GM23338 (cell line): ENCODE measurements around the gene TRAF3IP3. TPM values are rescaled to one million over a fixed set of nuclear protein-coding genes. Genes with fewer than 3 reads are reported as not detected.

Experiments
- ATAC-seq: fragments of 200-7000 bp; cut with Tn5 transposase; 3 replicates; pipeline ENCODE4 v1.9.1; 2020
- DNase-seq: peaks from one replicate; pipeline ENCODE4 v3.0.0-alpha.2; 2015; ENCODE audit warnings: low spot score
- H2AFZ ChIP-seq: fragments of 200-600 bp; sonication (generic); 2 replicates; pipeline ENCODE4 v1.8.0; 2016; ENCODE audit warnings: antibody characterized with exemption, mild to moderate bottlenecking, moderate library complexity
- H3F3A ChIP-seq: fragments of 200-600 bp; sonication (generic); replicated peaks from 2 replicates; pipeline ENCODE4 v1.8.0; 2017; ENCODE audit warnings: antibody characterized with exemption, mixed run types, low read depth
- H3K27ac ChIP-seq: fragments of 200-600 bp; sonication (generic); 2 replicates; pipeline ENCODE4 v1.6.1; 2016; ENCODE audit warnings: low read depth
- H3K27me3 ChIP-seq: fragments of 200-600 bp; sonication (generic); 2 replicates; pipeline ENCODE4 v1.8.0; 2016; ENCODE audit warnings: mild to moderate bottlenecking, mixed run types, moderate library complexity; ENCODE audit not compliant: insufficient read depth
- H3K36me3 ChIP-seq: fragments of 200-600 bp; sonication (generic); 2 replicates; pipeline ENCODE4 v1.8.0; 2016; ENCODE audit warnings: mild to moderate bottlenecking; ENCODE audit not compliant: insufficient read depth
- H3K4me1 ChIP-seq: fragments of 200-600 bp; sonication (generic); 2 replicates; pipeline ENCODE4 v1.8.0; 2016; ENCODE audit warnings: mild to moderate bottlenecking, moderate library complexity; ENCODE audit not compliant: insufficient read depth
- H3K4me2 ChIP-seq: fragments of 200-600 bp; sonication (generic); 2 replicates; pipeline ENCODE4 v1.7.1; 2017; ENCODE audit warnings: mixed run types
- H3K4me3 ChIP-seq: fragments of 200-600 bp; sonication (generic); 2 replicates; pipeline ENCODE4 v1.6.1; 2016; ENCODE audit warnings: mixed run types
- H3K79me2 ChIP-seq: fragments of 200-600 bp; sonication (generic); replicated peaks from 2 replicates; pipeline ENCODE4 v1.8.0; 2017; ENCODE audit warnings: mild to moderate bottlenecking; ENCODE audit not compliant: insufficient read depth
- H3K9me2 ChIP-seq: fragments of 200-600 bp; sonication (generic); 2 replicates; pipeline ENCODE4 v1.8.0; 2017; ENCODE audit not compliant: insufficient read depth
- H4K20me1 ChIP-seq: fragments of 200-600 bp; sonication (generic); replicated peaks from 2 replicates; pipeline ENCODE4 v1.8.0; 2017; ENCODE audit warnings: mild to moderate bottlenecking; ENCODE audit not compliant: insufficient read depth
- H3K27ac Mint-ChIP-seq: 2 replicates; pipeline ENCODE4 v1.8.0; 2020; ENCODE audit warnings: inconsistent platforms, mild to moderate bottlenecking, moderate library complexity, mixed read lengths
- H3K27me3 Mint-ChIP-seq: 3 replicates; pipeline ENCODE4 v1.8.0; 2022; ENCODE audit warnings: low read depth, mild to moderate bottlenecking, moderate library complexity, mixed read lengths, inconsistent platforms; ENCODE audit not compliant: insufficient read depth, poor library complexity
- H3K36me3 Mint-ChIP-seq: 3 replicates; pipeline ENCODE4 v1.8.0; 2021; ENCODE audit warnings: low read depth, mild to moderate bottlenecking, inconsistent platforms, moderate library complexity, mixed read lengths
- H3K4me1 Mint-ChIP-seq: 3 replicates; pipeline ENCODE4 v1.8.0; 2020; ENCODE audit warnings: mild to moderate bottlenecking, inconsistent platforms, mixed read lengths
- H3K4me3 Mint-ChIP-seq: 3 replicates; pipeline ENCODE4 v1.8.0; 2021; ENCODE audit warnings: moderate library complexity, mild to moderate bottlenecking, inconsistent platforms, mixed read lengths
- H3K9me3 Mint-ChIP-seq: 3 replicates; pipeline ENCODE4 v1.8.0; 2020; ENCODE audit warnings: moderate library complexity, mild to moderate bottlenecking, inconsistent platforms, mixed read lengths
- CREB1 ChIP-seq: fragments of 250-450 bp; sonication (Bioruptor Pico); IDR thresholded peaks from 2 replicates; pipeline ENCODE4 v1.5.0; 2020; ENCODE audit warnings: low read depth, mild to moderate bottlenecking, moderate library complexity
- EZH2 ChIP-seq: fragments of 200-600 bp; sonication (generic); IDR thresholded peaks from one replicate; pipeline ENCODE4 v1.8.0; 2017; ENCODE audit warnings: antibody characterized with exemption, mild to moderate bottlenecking, low read depth; ENCODE audit not compliant: unreplicated experiment
- EZH2phosphoT487 ChIP-seq: fragments of 200-600 bp; sonication (generic); IDR thresholded peaks from one replicate; pipeline ENCODE4 v1.8.1; 2018; ENCODE audit warnings: antibody characterized with exemption; ENCODE audit not compliant: unreplicated experiment
- JUNB ChIP-seq: IDR thresholded peaks from one replicate; pipeline ENCODE4 v1.6.1; 2016; ENCODE audit warnings: antibody characterized with exemption; ENCODE audit not compliant: unreplicated experiment
- NANOG ChIP-seq: IDR thresholded peaks from 2 replicates; pipeline ENCODE4 v1.6.1; 2016; ENCODE audit warnings: antibody characterized with exemption, borderline replicate concordance
- POLR2AphosphoS5 ChIP-seq: IDR thresholded peaks from 2 replicates; pipeline ENCODE4 v1.6.1; 2016; ENCODE audit warnings: antibody characterized with exemption, low read depth
- REST ChIP-seq: IDR thresholded peaks from one replicate; pipeline ENCODE4 v1.6.1; 2018; ENCODE audit warnings: antibody characterized with exemption; ENCODE audit not compliant: unreplicated experiment
- STAT1 ChIP-seq: IDR thresholded peaks from one replicate; pipeline ENCODE4 v1.6.1; 2016; ENCODE audit warnings: antibody characterized with exemption; ENCODE audit not compliant: unreplicated experiment
- ZNF114 ChIP-seq: fragments of 250-450 bp; sonication (Bioruptor Pico); IDR thresholded peaks from 2 replicates; pipeline ENCODE4 v1.5.0; 2020; ENCODE audit warnings: mild to moderate bottlenecking, moderate library complexity
- ZNF331 ChIP-seq: fragments of 250-450 bp; sonication (Bioruptor Pico); IDR thresholded peaks from 2 replicates; pipeline ENCODE4 v1.5.0; 2020; ENCODE audit warnings: low read depth, mild to moderate bottlenecking, moderate library complexity
- polyA plus RNA-seq: library from polyadenylated mRNA; unstranded; fragments of >200 nt; fragmentation: Nextera tagmentation; extraction: Ambion mirVana; gene quantifications from 2 replicates; pipeline ENCODE4 v1.2.1, GENCODE V29; 2016
- total RNA-seq: library from RNA; depleted of rRNA; stranded (reverse); fragments of >200 nt; shearing (Covaris generic); gene quantifications from 2 replicates; pipeline ENCODE4 v1.2.3, GENCODE V29; 2014
- TF ChIP-seq, protein P1 (sequence below): IDR thresholded peaks from 2 replicates; pipeline ENCODE4 v1.6.1; 2016; ENCODE audit warnings: antibody characterized with exemption
- TF ChIP-seq, protein P2 (sequence below), 2 experiments: fragments of 200-600 bp in 1 of 2; sonication (generic) in 1 of 2; conservative IDR thresholded peaks; 2 replicates each; pipeline versions ENCODE4 v1.5.1 to v1.6.1; 2016 to 2017; ENCODE audit warnings: antibody characterized with exemption in 2 of 2, low read depth in 2 of 2, mild to moderate bottlenecking in 2 of 2, moderate library complexity in 1 of 2

Gene TRAF3IP3
- total and polyA plus RNA-seq, 2 experiments from 2014 or later, result not detected

DNA sequence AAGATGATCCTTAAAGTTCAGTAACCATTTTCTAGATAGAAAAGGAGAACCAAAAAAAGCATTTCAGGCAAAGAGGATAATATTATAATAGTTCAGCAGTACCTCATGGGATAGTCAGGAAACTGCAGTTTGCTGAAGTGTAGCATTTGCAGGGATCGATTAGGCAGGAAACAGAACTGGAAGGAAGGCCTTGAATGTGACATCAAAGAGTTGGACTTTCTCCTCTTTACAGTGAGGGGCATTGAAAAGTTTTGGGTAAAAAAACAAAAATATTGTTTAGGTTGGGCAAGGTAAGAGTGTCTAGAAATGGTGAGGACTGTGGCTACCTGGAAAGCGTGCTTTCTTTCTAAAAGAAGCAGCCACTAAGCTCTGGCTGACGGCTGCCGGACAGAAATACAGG lies 58.0 kb downstream of the TRAF3IP3 start (continued):
- TF ChIP-seq NANOG (no peak), ZNF331 (CRISPR knock-in tag) (no peak), STAT1 (no peak), CREB1 (CRISPR knock-in tag) (no peak)
- TF ChIP-seq, protein P1, sequence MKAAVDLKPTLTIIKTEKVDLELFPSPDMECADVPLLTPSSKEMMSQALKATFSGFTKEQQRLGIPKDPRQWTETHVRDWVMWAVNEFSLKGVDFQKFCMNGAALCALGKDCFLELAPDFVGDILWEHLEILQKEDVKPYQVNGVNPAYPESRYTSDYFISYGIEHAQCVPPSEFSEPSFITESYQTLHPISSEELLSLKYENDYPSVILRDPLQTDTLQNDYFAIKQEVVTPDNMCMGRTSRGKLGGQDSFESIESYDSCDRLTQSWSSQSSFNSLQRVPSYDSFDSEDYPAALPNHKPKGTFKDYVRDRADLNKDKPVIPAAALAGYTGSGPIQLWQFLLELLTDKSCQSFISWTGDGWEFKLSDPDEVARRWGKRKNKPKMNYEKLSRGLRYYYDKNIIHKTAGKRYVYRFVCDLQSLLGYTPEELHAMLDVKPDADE, result no peak

DNA sequence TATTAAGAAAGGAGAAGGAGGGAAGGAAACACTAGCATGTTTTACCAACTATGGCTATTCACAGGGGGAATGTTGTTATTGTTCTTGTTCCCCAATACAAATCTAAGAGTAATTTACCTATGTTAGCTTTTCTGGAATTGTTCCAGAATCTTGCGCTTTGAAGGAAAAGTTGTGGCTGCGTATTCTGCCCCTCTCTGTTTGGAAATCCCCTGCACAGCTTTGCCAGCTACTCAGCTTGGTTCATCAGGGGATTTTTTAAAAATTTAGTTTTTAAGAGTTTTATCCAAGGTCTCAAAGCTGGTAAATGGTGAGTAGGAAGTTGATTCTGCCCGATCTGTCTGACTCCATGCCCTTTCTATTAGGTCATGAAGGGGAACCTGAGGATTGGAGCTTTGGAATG lies 59.6 kb downstream of the TRAF3IP3 start:
- peaks cover 10% of the 10 kb centered on the region for H3K27me3 Mint-ChIP-seq
- no peak for TF ChIP-seq STAT1
- TF ChIP-seq, protein P1, result no peak
- TF ChIP-seq JUNB, result no peak
- TF ChIP-seq EZH2phosphoT487, result no peak
- no peak for TF ChIP-seq ZNF114 (CRISPR knock-in tag)
- no peak for TF ChIP-seq EZH2
- no peak for TF ChIP-seq REST
- TF ChIP-seq ZNF331 (CRISPR knock-in tag), result no peak
- TF ChIP-seq CREB1 (CRISPR knock-in tag), result no peak
- TF ChIP-seq, protein P2, sequence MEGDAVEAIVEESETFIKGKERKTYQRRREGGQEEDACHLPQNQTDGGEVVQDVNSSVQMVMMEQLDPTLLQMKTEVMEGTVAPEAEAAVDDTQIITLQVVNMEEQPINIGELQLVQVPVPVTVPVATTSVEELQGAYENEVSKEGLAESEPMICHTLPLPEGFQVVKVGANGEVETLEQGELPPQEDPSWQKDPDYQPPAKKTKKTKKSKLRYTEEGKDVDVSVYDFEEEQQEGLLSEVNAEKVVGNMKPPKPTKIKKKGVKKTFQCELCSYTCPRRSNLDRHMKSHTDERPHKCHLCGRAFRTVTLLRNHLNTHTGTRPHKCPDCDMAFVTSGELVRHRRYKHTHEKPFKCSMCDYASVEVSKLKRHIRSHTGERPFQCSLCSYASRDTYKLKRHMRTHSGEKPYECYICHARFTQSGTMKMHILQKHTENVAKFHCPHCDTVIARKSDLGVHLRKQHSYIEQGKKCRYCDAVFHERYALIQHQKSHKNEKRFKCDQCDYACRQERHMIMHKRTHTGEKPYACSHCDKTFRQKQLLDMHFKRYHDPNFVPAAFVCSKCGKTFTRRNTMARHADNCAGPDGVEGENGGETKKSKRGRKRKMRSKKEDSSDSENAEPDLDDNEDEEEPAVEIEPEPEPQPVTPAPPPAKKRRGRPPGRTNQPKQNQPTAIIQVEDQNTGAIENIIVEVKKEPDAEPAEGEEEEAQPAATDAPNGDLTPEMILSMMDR (conservative IDR thresholded peaks at IDR 0.05; ENCODE audit: low read depth in 2 of 2), result no peak
- TF ChIP-seq POLR2AphosphoS5, result no peak
- TF ChIP-seq NANOG, result no peak

More for the DNA sequence above, 59.6 kb downstream of the TRAF3IP3 start:
- no peaks in the 10 kb centered on the region for H3K36me3 ChIP-seq
- H3K4me3 Mint-ChIP-seq, result no peak overlapping the region
- peak overlapping the region; percentile 72; the same call in 1 of the 2 replicates for H2AFZ ChIP-seq
- H3K27me3 ChIP-seq, result no peaks in the 10 kb centered on the region
- DNase-seq (no peak), ATAC-seq (no peak)
- H3K4me2 ChIP-seq, result no peak overlapping the region
- H3K27ac ChIP-seq, result no peak overlapping the region
- H3K4me1 ChIP-seq, result no peaks in the 10 kb centered on the region
- no peaks in the 10 kb centered on the region for H3K9me2 ChIP-seq
- H3K4me3 ChIP-seq, result no peak overlapping the region
- no peaks in the 10 kb centered on the region for H3K9me3 Mint-ChIP-seq
- no peaks in the 10 kb centered on the region for H3F3A ChIP-seq
- H3K4me1 Mint-ChIP-seq, result peaks cover 7% of the 10 kb centered on the region; the same call in 2 of the 3 replicates
- H3K79me2 ChIP-seq, result no peaks in the 10 kb centered on the region
- no peaks in the 10 kb centered on the region for H4K20me1 ChIP-seq
- H3K27ac Mint-ChIP-seq, result no peak overlapping the region
- H3K36me3 Mint-ChIP-seq, result no peaks in the 10 kb centered on the region
